Heart left ventricle (tissue), 13 donors: ENCODE data around the gene TPSAB1.
"Not testable (repeated sequence)": the region's sequence is repeated elsewhere in the genome, so short reads cannot be mapped to it uniquely, and the experiment has no call there.

Experiments
- CTCF ChIP-seq, 12 donors: fragments of 200-600 bp; sonication (generic) in 4 of 12; IDR thresholded peaks; one replicate each; pipeline versions ENCODE4 v1.5.0 to v1.8.0; 2018 to 2022; ENCODE audit warnings: antibody characterized with exemption in 12 of 12, mild to moderate bottlenecking in 5 of 12
- POLR2A ChIP-seq, 2 donors: fragments of 450-650 bp; IDR thresholded peaks; one replicate each; pipeline ENCODE4 v1.6.1; 2017; ENCODE audit warnings: antibody characterized with exemption in 2 of 2, mild to moderate bottlenecking in 2 of 2, moderate library complexity in 2 of 2
- donor health status: ischemic (EF 13 %, LVEDD 7.1; RV severe dilation, severe dysfunction).
- donor health status: DM: no; HTN: yes; CAD: no.
- donor health status: DM: no; HTN: no; CAD: no.
- donor health status: ischemic (EF 25% LVEDD 6.9; RV normal size, moderate dysfunction).
- donor health status: ischemic (EF 25% LVEDD 5.7; RV mildly dilated, moderate dysfunction).
- donor health status: ischemic (EF 35%, LVEDD 5.7; RV mildly dilated, moderate dysfunction).
- donor health status: nonischemic (EF 11% LVEDD 7.7; RV severe dilation, severe dysfunction).
- donor health status: DM: yes; HTN: yes; CAD: no.
- donor health status: PGD.
- donor health status: ischemic (EF 29% LVEDD 5.4; RV normal size, mild dysfunction).
- donor health status: nonischemic (EF 23%, LVEDD 6.1; RV moderate dilation, normal function).

- TF ChIP-seq CTCF, POLR2A (IDR thresholded peaks at IDR 0.05): not testable (repeated sequence)
Observed at GRCh38 chr16:1238909-1239308, 1.6 kb upstream of the TPSAB1 start.
